ENCODE results near the gene NCOA7.
"Not testable (repeated sequence)": the region's sequence is repeated elsewhere in the genome, so short reads cannot be mapped to it uniquely, and the experiment has no call there.

Gene NCOA7

GRCh38 chr6:125842091-125842626, 51.4 kb downstream of the NCOA7 start:
- no peak for DNase-seq

GRCh38 chr6:125843593-125843992, 52.8 kb downstream of the NCOA7 start:
- no peak for DNase-seq

GRCh38 chr6:125844989-125845388, 54.2 kb downstream of the NCOA7 start:
- no peak for DNase-seq

GRCh38 chr6:125846292-125847024, 55.7 kb downstream of the NCOA7 start:
- peak; percentile 56 for DNase-seq

- DNase-seq, result not testable (repeated sequence)
Observed at GRCh38 chr6:125848286-125848685, 57.5 kb downstream of the NCOA7 start.

- DNase-seq, result no peak
Observed at GRCh38 chr6:125850361-125850760, 59.6 kb downstream of the NCOA7 start.

GRCh38 chr6:125852587-125852986, 61.8 kb downstream of the NCOA7 start:
- DNase-seq, result no peak

GRCh38 chr6:125853168-125853567, 62.4 kb downstream of the NCOA7 start:
- no peak for DNase-seq

GRCh38 chr6:125853756-125854155, 63.0 kb downstream of the NCOA7 start:
- DNase-seq, result no peak

GRCh38 chr6:125854355-125854754, 63.6 kb downstream of the NCOA7 start:
- DNase-seq, result no peak

- DNase-seq, result no peak
Observed at GRCh38 chr6:125855783-125856182, 65.0 kb downstream of the NCOA7 start.

GRCh38 chr6:125857846-125858245, 67.1 kb downstream of the NCOA7 start:
- DNase-seq, result no peak

- DNase-seq, result no peak
Observed at GRCh38 chr6:125858427-125859320, 67.9 kb downstream of the NCOA7 start.

GRCh38 chr6:125859727-125860126, 69.0 kb downstream of the NCOA7 start:
- DNase-seq, result no peak

- DNase-seq, result no peak
Observed at GRCh38 chr6:125863023-125863422, 72.3 kb downstream of the NCOA7 start.

- DNase-seq, result no peak
Observed at GRCh38 chr6:125865015-125865414, 74.3 kb downstream of the NCOA7 start.

GRCh38 chr6:125866433-125866832, 75.7 kb downstream of the NCOA7 start:
- no peak for DNase-seq

GRCh38 chr6:125867483-125867942, 76.8 kb downstream of the NCOA7 start:
- DNase-seq, result peak; percentile 34

GRCh38 chr6:125868252-125868651, 77.5 kb downstream of the NCOA7 start:
- no peak for DNase-seq

GRCh38 chr6:125868678-125869395, 78.1 kb downstream of the NCOA7 start:
- DNase-seq, result no peak

- no peak for DNase-seq
Observed at GRCh38 chr6:125869427-125869826, 78.7 kb downstream of the NCOA7 start.

GRCh38 chr6:125871365-125871764, 80.6 kb downstream of the NCOA7 start:
- DNase-seq, result peak; percentile 95
